Muscle layer of colon (tissue), 2 donors: Measurements from ENCODE around the gene MAP2K3.

Source experiments
- H3K27ac ChIP-seq: one replicate; pipeline ENCODE4 v1.7.0; 2013; ENCODE audit warnings: low read depth, mild to moderate bottlenecking, low read length, moderate library complexity
- H3K27me3 ChIP-seq, 2 donors: one replicate each; pipeline ENCODE4 v1.7.0; 2013; ENCODE audit warnings: low read length in 2 of 2, mild to moderate bottlenecking in 2 of 2; ENCODE audit not compliant: insufficient read depth in 2 of 2, control insufficient read depth in 1 of 2
- H3K36me3 ChIP-seq: one replicate; pipeline ENCODE4 v1.7.0; 2013; ENCODE audit warnings: mild to moderate bottlenecking, low read length; ENCODE audit not compliant: insufficient read depth
- H3K4me1 ChIP-seq: one replicate; pipeline ENCODE4 v1.7.0; 2013; ENCODE audit warnings: mild to moderate bottlenecking, low read length; ENCODE audit not compliant: insufficient read depth
- H3K4me3 ChIP-seq, 2 donors: one replicate each; pipeline ENCODE4 v1.7.0; 2013; ENCODE audit warnings: low read length in 2 of 2, low read depth in 1 of 2, mild to moderate bottlenecking in 1 of 2, moderate library complexity in 1 of 2
- H3K9ac ChIP-seq: one replicate; pipeline ENCODE4 v1.7.0; 2013; ENCODE audit warnings: low read length
- H3K9me3 ChIP-seq: one replicate; pipeline ENCODE4 v1.7.0; 2013; ENCODE audit warnings: mild to moderate bottlenecking, low read length
- donor health status: abdominal sarcoma.
- donor health status: Adenocarcinoma of cecum.

MAP2K3 gene

GRCh38 chr17:21356537-21357127 lies 72.1 kb downstream of the MAP2K3 start:
- Histone ChIP-seq H3K27me3 (no peaks in the 10 kb centered on the region), H3K4me3 (no peak overlapping the region), H3K9ac (no peak overlapping the region), H3K9me3 (no peaks in the 10 kb centered on the region), H3K27ac (no peak overlapping the region), H3K36me3 (no peaks in the 10 kb centered on the region), H3K4me1 (no peaks in the 10 kb centered on the region)

- Histone ChIP-seq H3K9ac (no peak overlapping the region), H3K27ac (no peak overlapping the region), H3K4me1 (no peaks in the 10 kb centered on the region), H3K36me3 (no peaks in the 10 kb centered on the region), H3K4me3 (no peak overlapping the region), H3K9me3 (no peaks in the 10 kb centered on the region), H3K27me3 (no peaks in the 10 kb centered on the region)
Measured at GRCh38 chr17:21357281-21357680, 72.8 kb downstream of the MAP2K3 start.

GRCh38 chr17:21357696-21358656 lies 73.5 kb downstream of the MAP2K3 start:
- H3K27ac ChIP-seq = no peak overlapping the region
- H3K4me3 ChIP-seq = no peak overlapping the region
- no peaks in the 10 kb centered on the region for H3K36me3 ChIP-seq
- H3K9me3 ChIP-seq = no peaks in the 10 kb centered on the region
- H3K4me1 ChIP-seq = no peaks in the 10 kb centered on the region
- H3K27me3 ChIP-seq = no peaks in the 10 kb centered on the region
- H3K9ac ChIP-seq = no peak overlapping the region

GRCh38 chr17:21358682-21359482 lies 74.4 kb downstream of the MAP2K3 start:
- Histone ChIP-seq H3K27me3 (no peaks in the 10 kb centered on the region), H3K4me3 (no peak overlapping the region), H3K36me3 (no peaks in the 10 kb centered on the region), H3K4me1 (no peaks in the 10 kb centered on the region), H3K9me3 (no peaks in the 10 kb centered on the region), H3K9ac (no peak overlapping the region), H3K27ac (no peak overlapping the region)

GRCh38 chr17:21359483-21359840 lies 75.0 kb downstream of the MAP2K3 start:
- no peaks in the 10 kb centered on the region for H3K4me1 ChIP-seq
- no peak overlapping the region for H3K27ac ChIP-seq
- no peak overlapping the region for H3K9ac ChIP-seq
- H3K27me3 ChIP-seq = no peaks in the 10 kb centered on the region
- no peaks in the 10 kb centered on the region for H3K9me3 ChIP-seq
- H3K4me3 ChIP-seq = no peak overlapping the region
- no peaks in the 10 kb centered on the region for H3K36me3 ChIP-seq

GRCh38 chr17:21360048-21360447 lies 75.5 kb downstream of the MAP2K3 start:
- H3K4me1 ChIP-seq = no peaks in the 10 kb centered on the region
- H3K9ac ChIP-seq = no peak overlapping the region
- H3K27ac ChIP-seq = no peak overlapping the region
- H3K36me3 ChIP-seq = no peaks in the 10 kb centered on the region
- no peaks in the 10 kb centered on the region for H3K27me3 ChIP-seq
- H3K9me3 ChIP-seq = no peaks in the 10 kb centered on the region
- H3K4me3 ChIP-seq = no peak overlapping the region

GRCh38 chr17:21361020-21361809 lies 76.7 kb downstream of the MAP2K3 start:
- H3K27me3 ChIP-seq = no peaks in the 10 kb centered on the region
- H3K36me3 ChIP-seq = no peaks in the 10 kb centered on the region
- H3K27ac ChIP-seq = no peak overlapping the region
- H3K4me1 ChIP-seq = no peaks in the 10 kb centered on the region
- no peaks in the 10 kb centered on the region for H3K9me3 ChIP-seq
- no peak overlapping the region for H3K4me3 ChIP-seq
- H3K9ac ChIP-seq = no peak overlapping the region

- no peaks in the 10 kb centered on the region for H3K36me3 ChIP-seq
- no peak overlapping the region for H3K27ac ChIP-seq
- H3K4me1 ChIP-seq = no peaks in the 10 kb centered on the region
- H3K9me3 ChIP-seq = no peaks in the 10 kb centered on the region
- H3K27me3 ChIP-seq = no peaks in the 10 kb centered on the region
- no peak overlapping the region for H3K4me3 ChIP-seq
- H3K9ac ChIP-seq = no peak overlapping the region
Measured at GRCh38 chr17:21362331-21362931, 77.9 kb downstream of the MAP2K3 start.

- Histone ChIP-seq H3K4me1 (no peaks in the 10 kb centered on the region), H3K27ac (no peak overlapping the region), H3K36me3 (no peaks in the 10 kb centered on the region), H3K9me3 (no peaks in the 10 kb centered on the region), H3K27me3 (no peaks in the 10 kb centered on the region), H3K9ac (no peak overlapping the region), H3K4me3 (no peak overlapping the region)
Measured at GRCh38 chr17:21363776-21364642, 79.5 kb downstream of the MAP2K3 start.
